ENCODE data around the gene SFTPB. TPM values are rescaled to one million over a fixed set of nuclear protein-coding genes. Genes with fewer than 3 reads are reported as not detected.

The SFTPB gene
- total RNA-seq, 2 donors from 2014 or later: 0.59 TPM; not detected in 1

DNA sequence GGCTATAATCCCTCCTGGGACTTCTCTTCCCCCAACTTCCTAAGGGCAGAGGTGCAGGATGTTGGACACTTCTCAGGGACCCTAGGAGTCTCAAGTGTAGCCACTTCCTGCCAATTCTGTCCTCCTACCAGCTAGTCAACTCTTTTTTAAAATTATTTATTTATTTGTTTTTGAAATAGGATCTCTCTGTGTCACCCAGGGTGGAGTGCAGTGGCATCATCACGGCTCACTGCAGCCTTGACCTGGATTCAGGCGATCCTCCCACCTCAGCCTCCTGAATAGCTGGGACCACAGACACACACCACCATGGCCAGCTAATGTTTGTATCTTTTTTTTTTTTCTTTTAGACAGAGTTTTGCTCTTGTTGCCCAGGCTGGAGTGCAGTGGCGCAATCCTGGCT lies 11.5 kb downstream of the SFTPB start:
- no peaks in the 10 kb centered on the region for H3K9me3 ChIP-seq
- intact Hi-C loops (cut with DNase I): no loop called here
- H3K36me3 ChIP-seq: no peaks in the 10 kb centered on the region
- WGBS: 80% methylated on average over 3 of the region's 3 CpGs
- no peak for TF ChIP-seq POLR2AphosphoS5 (IDR thresholded peaks at IDR 0.05)
- no peak for TF ChIP-seq POLR2A (IDR thresholded peaks at IDR 0.05)
- TF ChIP-seq CTCF (IDR thresholded peaks at IDR 0.05): no peak
- DNase-seq (ENCODE audit: low spot score): no peak
- H3K27me3 ChIP-seq (replicated peaks; ENCODE audit: insufficient read depth): no peaks in the 10 kb centered on the region
- H3K4me1 ChIP-seq (replicated peaks): no peaks in the 10 kb centered on the region
- no peak overlapping the region for H3K27ac ChIP-seq
- no peak overlapping the region for H3K4me3 ChIP-seq

GRCh38 chr2:85655961-85656417 lies 12.0 kb downstream of the SFTPB start:
- Histone ChIP-seq H3K4me3 (no peak overlapping the region), H3K27me3 (replicated peaks; ENCODE audit: insufficient read depth) (no peaks in the 10 kb centered on the region), H3K36me3 (no peaks in the 10 kb centered on the region), H3K9me3 (no peaks in the 10 kb centered on the region), H3K4me1 (replicated peaks) (no peaks in the 10 kb centered on the region), H3K27ac (no peak overlapping the region)
- TF ChIP-seq POLR2A (IDR thresholded peaks at IDR 0.05) (no peak), POLR2AphosphoS5 (IDR thresholded peaks at IDR 0.05) (no peak), CTCF (IDR thresholded peaks at IDR 0.05) (no peak)
- intact Hi-C loops (cut with DNase I): no loop called here
- DNase-seq (ENCODE audit: low spot score): no peak
- WGBS: 89% methylated on average over 7 of the region's 7 CpGs

DNA sequence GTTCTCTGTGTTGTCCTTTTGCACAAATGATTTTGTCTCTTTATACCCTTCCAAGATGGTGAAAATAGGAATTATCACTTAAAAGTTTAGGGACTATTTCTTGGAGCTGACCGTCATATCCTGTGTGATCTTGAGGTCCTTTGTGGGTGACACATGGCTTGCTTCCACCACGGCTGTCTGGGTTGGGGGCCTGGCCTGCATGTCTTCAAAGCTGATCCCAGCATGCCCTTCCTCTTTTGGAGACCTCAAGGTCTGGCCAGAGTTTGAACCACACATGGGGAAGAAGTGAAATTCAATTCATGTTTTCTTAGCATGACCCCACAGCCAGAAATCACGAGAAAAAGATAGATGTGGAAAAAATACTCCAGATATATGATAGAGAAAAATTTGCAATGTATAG lies 14.0 kb downstream of the SFTPB start:
- WGBS: 91% methylated on average over 3 of the region's 3 CpGs
- no peaks in the 10 kb centered on the region for H3K36me3 ChIP-seq

GRCh38 chr2:85652056-85652455 lies 15.9 kb downstream of the SFTPB start:
- no peaks in the 10 kb centered on the region for H3K4me1 ChIP-seq (replicated peaks)
- WGBS: 98% methylated on average over 2 of the region's 2 CpGs
- intact Hi-C loops (cut with DNase I): no loop called here
- TF ChIP-seq CTCF (IDR thresholded peaks at IDR 0.05) (no peak), POLR2AphosphoS5 (IDR thresholded peaks at IDR 0.05) (no peak), POLR2A (IDR thresholded peaks at IDR 0.05) (no peak)
- no peak for DNase-seq (ENCODE audit: low spot score)
- H3K9me3 ChIP-seq: no peaks in the 10 kb centered on the region
- no peaks in the 10 kb centered on the region for H3K27me3 ChIP-seq (replicated peaks; ENCODE audit: insufficient read depth)
- no peak overlapping the region for H3K4me3 ChIP-seq
- H3K27ac ChIP-seq: no peak overlapping the region
- no peaks in the 10 kb centered on the region for H3K36me3 ChIP-seq

More for the DNA sequence above, 14.0 kb downstream of the SFTPB start:
- Histone ChIP-seq H3K4me1 (replicated peaks) (no peaks in the 10 kb centered on the region), H3K27ac (no peak overlapping the region), H3K4me3 (no peak overlapping the region), H3K9me3 (no peaks in the 10 kb centered on the region), H3K27me3 (replicated peaks; ENCODE audit: insufficient read depth) (no peaks in the 10 kb centered on the region)
- no peak for DNase-seq (ENCODE audit: low spot score)
- intact Hi-C loops (cut with DNase I): no loop called here
- TF ChIP-seq POLR2AphosphoS5 (IDR thresholded peaks at IDR 0.05) (no peak), CTCF (IDR thresholded peaks at IDR 0.05) (no peak), POLR2A (IDR thresholded peaks at IDR 0.05) (no peak)

- TF ChIP-seq POLR2AphosphoS5 (IDR thresholded peaks at IDR 0.05) (no peak), POLR2A (IDR thresholded peaks at IDR 0.05) (no peak), CTCF (IDR thresholded peaks at IDR 0.05) (no peak)
- no peaks in the 10 kb centered on the region for H3K36me3 ChIP-seq
- no peak overlapping the region for H3K27ac ChIP-seq
- no peak for DNase-seq (ENCODE audit: low spot score)
- 80% methylated on average over 3 of the region's 3 CpGs for WGBS
- intact Hi-C loops (cut with DNase I): no loop called here
- H3K27me3 ChIP-seq (replicated peaks; ENCODE audit: insufficient read depth): no peaks in the 10 kb centered on the region
- H3K4me3 ChIP-seq: no peak overlapping the region
- H3K4me1 ChIP-seq (replicated peaks): no peaks in the 10 kb centered on the region
- H3K9me3 ChIP-seq: no peaks in the 10 kb centered on the region
Observed at GRCh38 chr2:85651097-85651496, 16.9 kb downstream of the SFTPB start.
